ENCODE data around the gene JARID2.

Gene JARID2

DNA sequence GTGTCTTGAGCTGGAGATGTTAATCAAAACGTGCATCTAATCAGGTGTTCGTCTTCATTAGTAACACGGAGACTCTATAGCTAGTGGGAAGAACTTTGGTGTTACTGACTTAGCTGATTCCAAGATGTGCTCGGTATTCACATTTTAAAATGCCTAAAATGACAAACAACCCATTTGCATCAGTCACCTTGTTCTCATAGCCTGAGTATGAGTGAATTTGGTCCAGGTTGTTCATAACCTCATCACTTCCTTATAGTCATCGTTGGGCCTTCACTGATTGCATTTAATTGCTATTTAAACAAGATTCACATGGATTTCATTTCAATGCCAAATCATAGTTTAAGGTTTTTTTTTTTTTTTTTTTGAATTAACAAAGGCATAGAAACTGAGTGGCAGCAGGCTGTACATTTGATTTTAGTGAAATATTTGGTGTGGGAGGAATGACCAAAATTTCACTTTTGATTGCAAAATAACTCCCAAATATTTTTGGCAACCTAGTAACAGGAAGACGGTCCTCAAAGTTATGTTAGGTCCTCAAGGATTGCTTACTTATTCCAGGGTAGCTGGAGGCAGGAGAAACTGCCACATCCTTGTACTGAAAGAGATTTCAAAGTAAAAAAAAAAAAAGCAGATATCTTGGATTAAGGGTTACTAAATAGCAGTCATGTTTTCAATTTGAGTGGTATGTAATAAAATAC, 104.7 kb downstream of the JARID2 start:
- Histone ChIP-seq H3K9ac (ENCODE audit: insufficient read length) (no peak overlapping the region), H3K4me3 (no peak overlapping the region), H3K36me3 (ENCODE audit: insufficient read depth, low read length) (peaks cover 23% of the 10 kb centered on the region), H3K27ac (no peak overlapping the region), H3K9me3 (ENCODE audit: low read depth, low read length) (no peaks in the 10 kb centered on the region)
- DNase-seq (ENCODE audit: low read depth, low spot score) = no peak
- TF ChIP-seq EZH2 (IDR thresholded peaks at IDR 0.05) (no peak), FOXP2 (optimal IDR thresholded peaks at IDR 0.05; ENCODE audit: control extremely low read depth, extremely low read length, insufficient read depth) (no peak), POLR2AphosphoS5 (IDR thresholded peaks at IDR 0.05; ENCODE audit: borderline replicate concordance, low read depth, low read length) (no peak)

DNA sequence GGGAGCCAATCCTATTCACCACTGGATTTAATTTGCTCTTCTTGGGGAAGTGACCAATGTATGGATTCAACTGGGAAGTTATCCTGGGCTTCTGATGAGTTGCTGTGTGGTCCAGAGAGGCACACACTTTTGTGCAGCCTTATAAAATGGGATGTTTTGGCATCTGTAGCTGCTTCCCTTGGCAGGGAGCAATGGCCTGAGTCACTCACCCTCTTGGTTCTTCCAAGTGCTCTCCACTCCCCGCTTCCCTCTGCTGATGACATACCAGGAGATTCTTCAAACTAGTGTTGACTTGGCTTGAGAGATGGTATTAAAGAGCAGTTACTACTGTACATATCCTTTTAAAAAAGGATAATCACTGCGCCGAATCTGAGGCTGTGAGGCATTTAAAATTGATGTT, 105.8 kb downstream of the JARID2 start:
- TF ChIP-seq POLR2AphosphoS5 (IDR thresholded peaks at IDR 0.05; ENCODE audit: borderline replicate concordance, low read depth, low read length) (no peak), FOXP2 (optimal IDR thresholded peaks at IDR 0.05; ENCODE audit: control extremely low read depth, extremely low read length, insufficient read depth) (no peak), EZH2 (IDR thresholded peaks at IDR 0.05) (no peak)
- H3K9ac ChIP-seq (ENCODE audit: insufficient read length) = no peak overlapping the region
- H3K4me3 ChIP-seq = no peak overlapping the region
- peaks cover 23% of the 10 kb centered on the region for H3K36me3 ChIP-seq (ENCODE audit: insufficient read depth, low read length)
- no peaks in the 10 kb centered on the region for H3K9me3 ChIP-seq (ENCODE audit: low read depth, low read length)
- no peak for DNase-seq (ENCODE audit: low read depth, low spot score)
- H3K27ac ChIP-seq = no peak overlapping the region

DNA sequence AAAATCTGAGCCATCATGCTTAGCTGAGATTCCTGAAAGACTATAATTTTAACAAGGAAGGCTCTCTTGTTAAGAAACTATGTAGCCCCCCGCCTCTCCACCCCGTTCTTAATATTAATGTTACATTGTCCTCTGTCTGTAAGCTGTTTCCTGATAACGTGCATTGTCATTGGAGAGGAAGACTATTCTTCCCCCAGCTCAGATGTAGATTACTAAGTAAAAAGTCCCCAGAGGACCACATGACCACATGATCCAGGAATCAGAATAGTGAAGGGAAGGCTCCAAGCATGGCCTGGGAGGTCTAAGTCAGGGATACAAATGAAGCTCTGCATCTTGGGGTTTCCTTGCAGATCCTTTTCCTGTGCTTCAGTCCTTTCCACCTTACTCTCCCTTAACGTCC, 106.4 kb downstream of the JARID2 start:
- Histone ChIP-seq H3K9ac (ENCODE audit: insufficient read length) (no peak overlapping the region), H3K27ac (no peak overlapping the region), H3K9me3 (ENCODE audit: low read depth, low read length) (no peaks in the 10 kb centered on the region), H3K4me3 (no peak overlapping the region), H3K36me3 (ENCODE audit: insufficient read depth, low read length) (peaks cover 23% of the 10 kb centered on the region)
- TF ChIP-seq FOXP2 (optimal IDR thresholded peaks at IDR 0.05; ENCODE audit: control extremely low read depth, extremely low read length, insufficient read depth) (no peak), EZH2 (IDR thresholded peaks at IDR 0.05) (no peak), POLR2AphosphoS5 (IDR thresholded peaks at IDR 0.05; ENCODE audit: borderline replicate concordance, low read depth, low read length) (no peak)
- no peak for DNase-seq (ENCODE audit: low read depth, low spot score)

DNA sequence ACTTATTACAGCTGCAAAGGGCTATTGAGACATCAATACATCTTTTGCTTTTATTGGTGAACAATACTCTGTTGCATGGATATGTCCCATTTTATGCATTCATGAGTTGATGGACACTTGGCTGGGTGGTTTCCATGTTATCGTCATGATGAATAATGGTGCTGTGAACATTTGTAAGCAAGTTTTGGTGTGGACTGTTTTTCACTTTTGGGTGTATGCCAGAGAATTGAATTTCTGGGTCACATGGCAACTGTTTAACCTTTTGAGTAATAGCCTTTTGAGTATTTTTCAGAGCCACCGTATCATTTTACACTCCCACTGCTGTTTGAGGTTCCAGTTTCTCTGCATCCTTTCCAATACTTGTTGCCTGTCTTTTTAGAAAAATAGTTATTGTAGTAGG, 107.0 kb downstream of the JARID2 start:
- peaks cover 23% of the 10 kb centered on the region for H3K36me3 ChIP-seq (ENCODE audit: insufficient read depth, low read length)
- no peak for DNase-seq (ENCODE audit: low read depth, low spot score)
- H3K27ac ChIP-seq = no peak overlapping the region
- H3K4me3 ChIP-seq = no peak overlapping the region
- TF ChIP-seq FOXP2 (optimal IDR thresholded peaks at IDR 0.05; ENCODE audit: control extremely low read depth, extremely low read length, insufficient read depth) (no peak), EZH2 (IDR thresholded peaks at IDR 0.05) (no peak), POLR2AphosphoS5 (IDR thresholded peaks at IDR 0.05; ENCODE audit: borderline replicate concordance, low read depth, low read length) (no peak)
- H3K9ac ChIP-seq (ENCODE audit: insufficient read length) = no peak overlapping the region
- no peaks in the 10 kb centered on the region for H3K9me3 ChIP-seq (ENCODE audit: low read depth, low read length)

DNA sequence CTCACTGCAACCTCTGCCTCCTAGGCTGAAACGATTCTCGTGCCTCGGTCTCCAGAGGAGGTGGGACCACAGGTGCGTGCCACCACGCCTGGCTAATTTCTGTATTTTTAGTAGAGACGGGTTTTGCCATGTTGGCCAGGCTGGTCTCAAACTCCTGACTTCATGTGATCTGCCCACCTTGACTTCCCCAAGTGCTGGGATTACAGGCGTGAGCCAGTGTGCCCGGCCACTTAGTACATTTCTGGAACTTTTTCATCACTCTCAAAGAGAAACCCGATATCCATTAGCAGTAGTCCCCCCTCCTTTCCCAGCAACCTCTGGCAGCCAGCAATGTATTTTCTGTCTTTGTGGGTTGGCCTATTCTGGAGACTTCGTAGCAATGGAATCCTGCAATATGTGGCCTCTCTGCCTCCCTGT, 109.8 kb downstream of the JARID2 start:
- no peak overlapping the region for H3K9ac ChIP-seq (ENCODE audit: insufficient read length)
- H3K9me3 ChIP-seq (ENCODE audit: low read depth, low read length) = no peaks in the 10 kb centered on the region
- no peak overlapping the region for H3K4me3 ChIP-seq
- peaks cover 10% of the 10 kb centered on the region; the same call in 1 of the 2 replicates for H3K36me3 ChIP-seq (ENCODE audit: insufficient read depth, low read length)
- no peak for TF ChIP-seq FOXP2 (optimal IDR thresholded peaks at IDR 0.05; ENCODE audit: control extremely low read depth, extremely low read length, insufficient read depth)
- no peak for TF ChIP-seq POLR2AphosphoS5 (IDR thresholded peaks at IDR 0.05; ENCODE audit: borderline replicate concordance, low read depth, low read length)
- no peak for TF ChIP-seq EZH2 (IDR thresholded peaks at IDR 0.05)
- DNase-seq (ENCODE audit: low read depth, low spot score) = no peak
- H3K27ac ChIP-seq = no peak overlapping the region

DNA sequence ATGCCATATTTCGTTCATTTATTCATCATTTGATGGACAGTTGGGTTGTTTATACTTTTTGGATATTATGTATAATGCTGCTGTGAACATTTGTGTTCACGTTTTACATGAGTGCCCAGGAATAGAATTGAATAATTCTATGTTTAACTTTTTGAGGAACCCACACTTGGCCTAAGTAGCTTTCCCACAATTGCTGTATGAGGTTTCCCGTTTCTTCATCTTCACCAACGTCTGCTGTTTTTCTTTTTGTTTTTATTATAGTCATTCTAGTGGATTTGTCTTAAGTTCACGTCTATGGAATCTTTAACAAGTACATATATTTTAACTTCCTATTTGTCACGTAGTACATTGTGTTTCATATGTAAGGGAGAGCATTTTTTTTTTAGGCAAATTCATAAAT, 110.3 kb downstream of the JARID2 start:
- Histone ChIP-seq H3K27ac (no peak overlapping the region), H3K9me3 (ENCODE audit: low read depth, low read length) (no peaks in the 10 kb centered on the region), H3K4me3 (no peak overlapping the region), H3K36me3 (ENCODE audit: insufficient read depth, low read length) (peaks cover 10% of the 10 kb centered on the region; the same call in 1 of the 2 replicates), H3K9ac (ENCODE audit: insufficient read length) (no peak overlapping the region)
- no peak for DNase-seq (ENCODE audit: low read depth, low spot score)
- TF ChIP-seq EZH2 (IDR thresholded peaks at IDR 0.05) (no peak), FOXP2 (optimal IDR thresholded peaks at IDR 0.05; ENCODE audit: control extremely low read depth, extremely low read length, insufficient read depth) (no peak), POLR2AphosphoS5 (IDR thresholded peaks at IDR 0.05; ENCODE audit: borderline replicate concordance, low read depth, low read length) (no peak)

DNA sequence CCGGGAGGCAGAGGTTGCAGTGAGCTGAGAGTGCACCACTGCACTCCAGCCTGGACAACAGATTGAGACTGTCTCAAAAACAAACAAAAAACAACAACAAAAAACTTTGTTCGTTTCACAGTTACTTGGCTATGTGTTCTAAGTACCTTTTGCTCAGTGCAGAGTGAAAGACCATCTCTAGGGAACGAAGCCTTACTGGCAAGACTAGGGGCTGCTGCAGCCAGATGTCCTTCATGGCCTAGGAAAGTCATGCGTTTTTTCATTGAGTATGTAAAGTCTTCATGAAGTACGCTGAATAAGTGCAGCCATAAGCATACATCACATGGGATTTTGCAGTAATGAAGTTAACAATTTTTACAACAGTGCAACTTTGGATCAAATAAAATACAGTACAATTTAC, 111.1 kb downstream of the JARID2 start:
- DNase-seq (ENCODE audit: low read depth, low spot score) = no peak

DNA sequence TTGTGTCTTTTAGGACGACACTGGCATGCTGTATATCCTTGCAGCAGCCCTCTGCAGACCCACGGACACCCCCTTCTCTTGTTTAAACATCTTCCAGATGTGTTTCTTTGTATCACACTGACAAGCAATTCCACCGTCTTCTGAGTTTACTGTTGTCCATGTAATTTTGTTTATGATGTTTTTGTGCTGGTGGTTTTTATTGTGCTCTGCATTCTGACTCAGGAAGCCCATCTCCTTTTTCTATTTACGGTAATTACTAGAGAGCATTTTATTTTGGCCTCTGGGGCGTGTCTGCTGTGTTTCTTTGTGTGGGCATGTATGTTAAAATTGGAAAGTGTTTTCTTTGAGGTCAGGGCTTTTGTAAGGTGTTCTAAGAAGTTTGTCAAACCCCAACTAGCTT, 111.9 kb downstream of the JARID2 start:
- Histone ChIP-seq H3K36me3 (ENCODE audit: insufficient read depth, low read length) (peaks cover 10% of the 10 kb centered on the region; the same call in 1 of the 2 replicates), H3K4me3 (no peak overlapping the region), H3K27ac (no peak overlapping the region), H3K9ac (ENCODE audit: insufficient read length) (no peak overlapping the region), H3K9me3 (ENCODE audit: low read depth, low read length) (no peaks in the 10 kb centered on the region)
- TF ChIP-seq EZH2 (IDR thresholded peaks at IDR 0.05) (no peak), FOXP2 (optimal IDR thresholded peaks at IDR 0.05; ENCODE audit: control extremely low read depth, extremely low read length, insufficient read depth) (no peak), POLR2AphosphoS5 (IDR thresholded peaks at IDR 0.05; ENCODE audit: borderline replicate concordance, low read depth, low read length) (no peak)
- DNase-seq (ENCODE audit: low read depth, low spot score) = no peak

More for the DNA sequence above, 111.1 kb downstream of the JARID2 start:
- H3K27ac ChIP-seq = no peak overlapping the region
- TF ChIP-seq EZH2 (IDR thresholded peaks at IDR 0.05) = no peak
- no peak for TF ChIP-seq FOXP2 (optimal IDR thresholded peaks at IDR 0.05; ENCODE audit: control extremely low read depth, extremely low read length, insufficient read depth)
- TF ChIP-seq POLR2AphosphoS5 (IDR thresholded peaks at IDR 0.05; ENCODE audit: borderline replicate concordance, low read depth, low read length) = no peak
- H3K9ac ChIP-seq (ENCODE audit: insufficient read length) = no peak overlapping the region
- H3K4me3 ChIP-seq = no peak overlapping the region
- peaks cover 10% of the 10 kb centered on the region; the same call in 1 of the 2 replicates for H3K36me3 ChIP-seq (ENCODE audit: insufficient read depth, low read length)
- H3K9me3 ChIP-seq (ENCODE audit: low read depth, low read length) = no peaks in the 10 kb centered on the region
